HEK293 (cell line): ENCODE measurements around the gene SCG3.

Source experiments
- CTCF ChIA-PET: fragments of 350-600 bp; formaldehyde crosslinking; extraction: SDS; loops from one replicate; lab custom pipeline; 2021; ENCODE audit warnings: antibody characterized with exemption; lab: Yijun Ruan, JAX
- POLR2A ChIA-PET: fragments of 300-600 bp; formaldehyde crosslinking; extraction: SDS; loops from one replicate; lab custom pipeline; 2020; ENCODE audit warnings: antibody characterized with exemption, inconsistent platforms; lab: Yijun Ruan, JAX
- H3K27ac ChIP-seq: fragments of 200-500 bp; sonication (Bioruptor generic); 2 replicates; pipeline ENCODE4 v1.5.1; 2014; ENCODE audit warnings: low read depth, low read length, control low read depth, inconsistent platforms; ENCODE audit errors: extremely low read depth
- H3K36me3 ChIP-seq, 2 experiments: fragments of 200-500 bp in 1 of 2; sonication (Bioruptor generic) in 1 of 2; 1 replicate in 1 of 2; 2 replicates in 1 of 2; pipeline ENCODE4 v1.5.1; 2014 to 2017; ENCODE audit warnings: inconsistent platforms in 2 of 2, low read length in 2 of 2; ENCODE audit not compliant: control insufficient read depth in 2 of 2, insufficient read depth in 1 of 2
- H3K4me1 ChIP-seq: fragments of 200-500 bp; sonication (Bioruptor generic); 2 replicates; pipeline ENCODE4 v1.5.1; 2014; ENCODE audit warnings: mild to moderate bottlenecking, low read length, inconsistent platforms; ENCODE audit not compliant: control insufficient read depth, insufficient read depth
- H3K4me3 ChIP-seq: 2 replicates; pipeline ENCODE4 v1.5.1; 2011; ENCODE audit warnings: low read depth, mild to moderate bottlenecking, control low read depth, low read length, moderate library complexity
- H3K9me3 ChIP-seq: fragments of 200-500 bp; sonication (Bioruptor generic); 2 replicates; pipeline ENCODE4 v1.5.1; 2014; ENCODE audit warnings: low read depth, low read length, inconsistent platforms; ENCODE audit not compliant: control insufficient read depth, insufficient read depth
- GLIS1 ChIP-seq: fragments of 450-650 bp; formaldehyde crosslinking; IDR thresholded peaks from 2 replicates; pipeline ENCODE4 v1.5.1; 2016; ENCODE audit warnings: missing biosample characterization, missing genetic modification characterization
- HIC1 ChIP-seq: fragments of 450-650 bp; formaldehyde crosslinking; IDR thresholded peaks from 2 replicates; pipeline ENCODE4 v1.5.1; 2016; ENCODE audit warnings: missing biosample characterization, missing genetic modification characterization
- KLF1 ChIP-seq: fragments of 450-650 bp; formaldehyde crosslinking; IDR thresholded peaks from 2 replicates; pipeline ENCODE4 v1.5.1; 2016; ENCODE audit warnings: missing biosample characterization, missing genetic modification characterization
- MEIS1 ChIP-seq: sonication (generic); formaldehyde crosslinking; IDR thresholded peaks from 2 replicates; pipeline ENCODE4 v1.8.1; 2022; ENCODE audit warnings: missing genetic modification reagents, mild to moderate bottlenecking, borderline replicate concordance
- MYNN ChIP-seq: fragments of 450-650 bp; formaldehyde crosslinking; IDR thresholded peaks from 2 replicates; pipeline ENCODE4 v1.5.1; 2016; ENCODE audit warnings: missing biosample characterization, missing genetic modification characterization, borderline replicate concordance
- SCRT2 ChIP-seq: fragments of 450-650 bp; formaldehyde crosslinking; IDR thresholded peaks from 2 replicates; pipeline ENCODE4 v1.5.1; 2016; ENCODE audit warnings: missing biosample characterization, missing genetic modification characterization
- SP7 ChIP-seq: fragments of 450-650 bp; formaldehyde crosslinking; IDR thresholded peaks from 2 replicates; pipeline ENCODE4 v1.5.1; 2016; ENCODE audit warnings: missing biosample characterization, missing genetic modification characterization
- ZBTB17 ChIP-seq: fragments of 450-650 bp; formaldehyde crosslinking; IDR thresholded peaks from 2 replicates; pipeline ENCODE4 v1.5.1; 2016; ENCODE audit warnings: missing biosample characterization, missing genetic modification characterization
- ZIC2 ChIP-seq: fragments of 450-650 bp; formaldehyde crosslinking; IDR thresholded peaks from 2 replicates; pipeline ENCODE4 v1.5.1; 2016; ENCODE audit warnings: missing biosample characterization, missing genetic modification characterization
- ZNF114 ChIP-seq: fragments of 450-650 bp; formaldehyde crosslinking; IDR thresholded peaks from 2 replicates; pipeline ENCODE4 v1.5.0; 2017; ENCODE audit warnings: missing biosample characterization, missing genetic modification characterization
- ZNF335 ChIP-seq: fragments of 450-650 bp; formaldehyde crosslinking; conservative IDR thresholded peaks from 2 replicates; pipeline ENCODE4 v1.5.1; 2016; ENCODE audit warnings: missing biosample characterization, missing genetic modification characterization
- ZNF398 ChIP-seq: fragments of 450-650 bp; formaldehyde crosslinking; IDR thresholded peaks from 2 replicates; pipeline ENCODE4 v1.5.1; 2017; ENCODE audit warnings: missing biosample characterization, missing genetic modification characterization
- ZNF48 ChIP-seq: fragments of 450-650 bp; formaldehyde crosslinking; IDR thresholded peaks from 2 replicates; pipeline ENCODE4 v1.5.1; 2016; ENCODE audit warnings: missing biosample characterization, missing genetic modification characterization
- ZNF561 ChIP-seq: fragments of 450-650 bp; IDR thresholded peaks from 2 replicates; pipeline ENCODE4 v1.5.1; 2018; ENCODE audit warnings: missing biosample characterization, missing genetic modification characterization, borderline replicate concordance
- ZNF600 ChIP-seq: fragments of 450-650 bp; formaldehyde crosslinking; IDR thresholded peaks from 2 replicates; pipeline ENCODE4 v1.5.1; 2016; ENCODE audit warnings: missing biosample characterization, missing genetic modification characterization
- ZNF629 ChIP-seq: fragments of 450-650 bp; formaldehyde crosslinking; IDR thresholded peaks from 2 replicates; pipeline ENCODE4 v1.5.1; 2017; ENCODE audit warnings: missing biosample characterization, missing genetic modification characterization
- ZNF660 ChIP-seq: fragments of 450-650 bp; IDR thresholded peaks from 2 replicates; pipeline ENCODE4 v1.5.1; 2018; ENCODE audit warnings: missing biosample characterization, mild to moderate bottlenecking, missing genetic modification characterization
- TF ChIP-seq, protein P1 (sequence below): fragments of 450-650 bp; formaldehyde crosslinking; IDR thresholded peaks from 2 replicates; pipeline ENCODE4 v1.5.1; 2016; ENCODE audit warnings: missing biosample characterization, missing genetic modification characterization, borderline replicate concordance
- TF ChIP-seq, protein P2 (sequence below): fragments of 450-650 bp; formaldehyde crosslinking; conservative IDR thresholded peaks from 2 replicates; pipeline ENCODE4 v1.5.1; 2016; ENCODE audit warnings: low read depth, missing biosample characterization, missing genetic modification characterization

The SCG3 gene

GRCh38 chr15:51736751-51737521 lies 55.6 kb downstream of the SCG3 start (continued):
- TF ChIP-seq ZNF398 (0 out of 2 replicates have a peak, but pooled peaks have one; percentile 13), SP7 (tag by site-specific recombination) (0 out of 2 replicates have a peak, but pooled peaks have one; percentile 27), SCRT2 (peak; percentile 91), ZBTB17 (tag by site-specific recombination) (peak; percentile 92), KLF1 (tag by site-specific recombination) (no peak), ZNF114 (no peak), MYNN (tag by site-specific recombination) (no peak)
- TF ChIP-seq, protein P1, sequence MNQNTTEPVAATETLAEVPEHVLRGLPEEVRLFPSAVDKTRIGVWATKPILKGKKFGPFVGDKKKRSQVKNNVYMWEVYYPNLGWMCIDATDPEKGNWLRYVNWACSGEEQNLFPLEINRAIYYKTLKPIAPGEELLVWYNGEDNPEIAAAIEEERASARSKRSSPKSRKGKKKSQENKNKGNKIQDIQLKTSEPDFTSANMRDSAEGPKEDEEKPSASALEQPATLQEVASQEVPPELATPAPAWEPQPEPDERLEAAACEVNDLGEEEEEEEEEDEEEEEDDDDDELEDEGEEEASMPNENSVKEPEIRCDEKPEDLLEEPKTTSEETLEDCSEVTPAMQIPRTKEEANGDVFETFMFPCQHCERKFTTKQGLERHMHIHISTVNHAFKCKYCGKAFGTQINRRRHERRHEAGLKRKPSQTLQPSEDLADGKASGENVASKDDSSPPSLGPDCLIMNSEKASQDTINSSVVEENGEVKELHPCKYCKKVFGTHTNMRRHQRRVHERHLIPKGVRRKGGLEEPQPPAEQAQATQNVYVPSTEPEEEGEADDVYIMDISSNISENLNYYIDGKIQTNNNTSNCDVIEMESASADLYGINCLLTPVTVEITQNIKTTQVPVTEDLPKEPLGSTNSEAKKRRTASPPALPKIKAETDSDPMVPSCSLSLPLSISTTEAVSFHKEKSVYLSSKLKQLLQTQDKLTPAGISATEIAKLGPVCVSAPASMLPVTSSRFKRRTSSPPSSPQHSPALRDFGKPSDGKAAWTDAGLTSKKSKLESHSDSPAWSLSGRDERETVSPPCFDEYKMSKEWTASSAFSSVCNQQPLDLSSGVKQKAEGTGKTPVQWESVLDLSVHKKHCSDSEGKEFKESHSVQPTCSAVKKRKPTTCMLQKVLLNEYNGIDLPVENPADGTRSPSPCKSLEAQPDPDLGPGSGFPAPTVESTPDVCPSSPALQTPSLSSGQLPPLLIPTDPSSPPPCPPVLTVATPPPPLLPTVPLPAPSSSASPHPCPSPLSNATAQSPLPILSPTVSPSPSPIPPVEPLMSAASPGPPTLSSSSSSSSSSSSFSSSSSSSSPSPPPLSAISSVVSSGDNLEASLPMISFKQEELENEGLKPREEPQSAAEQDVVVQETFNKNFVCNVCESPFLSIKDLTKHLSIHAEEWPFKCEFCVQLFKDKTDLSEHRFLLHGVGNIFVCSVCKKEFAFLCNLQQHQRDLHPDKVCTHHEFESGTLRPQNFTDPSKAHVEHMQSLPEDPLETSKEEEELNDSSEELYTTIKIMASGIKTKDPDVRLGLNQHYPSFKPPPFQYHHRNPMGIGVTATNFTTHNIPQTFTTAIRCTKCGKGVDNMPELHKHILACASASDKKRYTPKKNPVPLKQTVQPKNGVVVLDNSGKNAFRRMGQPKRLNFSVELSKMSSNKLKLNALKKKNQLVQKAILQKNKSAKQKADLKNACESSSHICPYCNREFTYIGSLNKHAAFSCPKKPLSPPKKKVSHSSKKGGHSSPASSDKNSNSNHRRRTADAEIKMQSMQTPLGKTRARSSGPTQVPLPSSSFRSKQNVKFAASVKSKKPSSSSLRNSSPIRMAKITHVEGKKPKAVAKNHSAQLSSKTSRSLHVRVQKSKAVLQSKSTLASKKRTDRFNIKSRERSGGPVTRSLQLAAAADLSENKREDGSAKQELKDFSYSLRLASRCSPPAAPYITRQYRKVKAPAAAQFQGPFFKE (tag by site-specific recombination): no peak
- TF ChIP-seq, protein P2, sequence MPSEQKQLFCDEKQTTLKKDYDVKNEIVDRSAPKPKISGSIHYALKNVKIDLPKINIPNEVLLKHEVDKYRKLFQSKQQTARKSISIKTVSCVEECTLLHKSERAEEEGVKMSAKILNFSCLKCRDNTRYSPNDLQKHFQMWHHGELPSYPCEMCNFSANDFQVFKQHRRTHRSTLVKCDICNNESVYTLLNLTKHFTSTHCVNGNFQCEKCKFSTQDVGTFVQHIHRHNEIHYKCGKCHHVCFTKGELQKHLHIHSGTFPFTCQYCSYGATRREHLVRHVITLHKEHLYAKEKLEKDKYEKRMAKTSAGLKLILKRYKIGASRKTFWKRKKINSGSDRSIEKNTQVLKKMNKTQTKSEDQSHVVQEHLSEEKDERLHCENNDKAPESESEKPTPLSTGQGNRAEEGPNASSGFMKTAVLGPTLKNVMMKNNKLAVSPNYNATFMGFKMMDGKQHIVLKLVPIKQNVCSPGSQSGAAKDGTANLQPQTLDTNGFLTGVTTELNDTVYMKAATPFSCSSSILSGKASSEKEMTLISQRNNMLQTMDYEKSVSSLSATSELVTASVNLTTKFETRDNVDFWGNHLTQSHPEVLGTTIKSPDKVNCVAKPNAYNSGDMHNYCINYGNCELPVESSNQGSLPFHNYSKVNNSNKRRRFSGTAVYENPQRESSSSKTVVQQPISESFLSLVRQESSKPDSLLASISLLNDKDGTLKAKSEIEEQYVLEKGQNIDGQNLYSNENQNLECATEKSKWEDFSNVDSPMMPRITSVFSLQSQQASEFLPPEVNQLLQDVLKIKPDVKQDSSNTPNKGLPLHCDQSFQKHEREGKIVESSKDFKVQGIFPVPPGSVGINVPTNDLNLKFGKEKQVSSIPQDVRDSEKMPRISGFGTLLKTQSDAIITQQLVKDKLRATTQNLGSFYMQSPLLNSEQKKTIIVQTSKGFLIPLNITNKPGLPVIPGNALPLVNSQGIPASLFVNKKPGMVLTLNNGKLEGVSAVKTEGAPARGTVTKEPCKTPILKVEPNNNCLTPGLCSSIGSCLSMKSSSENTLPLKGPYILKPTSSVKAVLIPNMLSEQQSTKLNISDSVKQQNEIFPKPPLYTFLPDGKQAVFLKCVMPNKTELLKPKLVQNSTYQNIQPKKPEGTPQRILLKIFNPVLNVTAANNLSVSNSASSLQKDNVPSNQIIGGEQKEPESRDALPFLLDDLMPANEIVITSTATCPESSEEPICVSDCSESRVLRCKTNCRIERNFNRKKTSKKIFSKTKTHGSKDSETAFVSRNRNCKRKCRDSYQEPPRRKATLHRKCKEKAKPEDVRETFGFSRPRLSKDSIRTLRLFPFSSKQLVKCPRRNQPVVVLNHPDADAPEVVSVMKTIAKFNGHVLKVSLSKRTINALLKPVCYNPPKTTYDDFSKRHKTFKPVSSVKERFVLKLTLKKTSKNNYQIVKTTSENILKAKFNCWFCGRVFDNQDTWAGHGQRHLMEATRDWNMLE (tag by site-specific recombination): no peak

GRCh38 chr15:51737522-51738305 lies 56.4 kb downstream of the SCG3 start, which contains the start of gene LYSMD2:
Gene LYSMD2 (minus strand): TSS chr15:51737655. CDS start chr15:51737622, 33 bp downstream.
- Histone ChIP-seq H3K4me3 (peak within 1 kb of the TSS; percentile 48), H3K9me3 (no peaks in the 10 kb centered on the region), H3K4me1 (no peaks in the 10 kb centered on the region), H3K27ac (peak within 1 kb of the TSS; percentile 63; the same call in 1 of the 2 replicates), H3K36me3 (no peaks in the 10 kb centered on the region)
- POLR2A ChIA-PET: interaction anchor here (0.6 kb wide), 1 partner anchor 39 kb away, joined by 4 read pairs; no protein-coding TSS in a partner anchor
- CTCF ChIA-PET: interaction anchor here (0.5 to 1.6 kb wide), 2 partner anchors 39 to 77 kb away, joined by 5 read pairs; no protein-coding TSS in a partner anchor
- TF ChIP-seq ZNF561 (tag by site-specific recombination): no peak; the same call in 1 of the 2 replicates
- TF ChIP-seq ZNF48: no peak
- TF ChIP-seq GLIS1 (tag by site-specific recombination): no peak
- TF ChIP-seq ZNF335: peak; percentile 85
- peak; percentile 73 for TF ChIP-seq ZNF629
- TF ChIP-seq ZNF600: 0 out of 2 replicates have a peak, but pooled peaks have one; percentile 27
- no peak for TF ChIP-seq ZNF660 (tag by site-specific recombination)
- no peak for TF ChIP-seq ZBTB17 (tag by site-specific recombination)
- TF ChIP-seq MEIS1 (CRISPR knock-in tag): no peak
- TF ChIP-seq ZIC2 (tag by site-specific recombination): peak; percentile 44; the same call in 1 of the 2 replicates
- TF ChIP-seq HIC1 (tag by site-specific recombination): no peak
